ENCODE measurements around the gene KCP. TPM values are rescaled to one million over a fixed set of nuclear protein-coding genes. Genes with fewer than 3 reads are reported as not detected.

Gene KCP
- polyA plus RNA-seq, 1 donor (not counting 4 experiments of a cell fraction or from before 2014, with no cell fraction given), result not detected

DNA sequence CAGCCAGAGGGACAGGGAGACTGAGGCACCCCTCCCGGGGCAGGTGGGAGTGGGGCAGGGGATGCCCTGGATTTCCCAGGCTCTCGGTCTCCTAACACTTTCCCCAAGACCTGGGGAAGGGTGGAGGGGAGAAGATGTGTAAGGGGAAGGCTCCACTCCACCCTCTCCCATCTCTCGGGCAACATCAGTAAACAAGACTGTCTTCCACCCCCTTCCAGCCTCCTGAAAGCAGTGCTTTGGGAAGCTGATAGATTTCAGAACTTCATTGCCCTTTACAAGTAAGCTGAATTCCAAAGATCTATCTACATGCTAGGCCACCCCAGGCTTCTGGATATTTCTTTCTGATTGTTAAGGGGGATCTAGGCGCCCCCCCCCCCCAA is 76.6 kb downstream of the KCP start:
- Histone ChIP-seq H3K4me1 (ENCODE audit: control insufficient read depth, extremely low read depth, insufficient read depth, low read length) (peaks cover 12% of the 10 kb centered on the region), H3K27me3 (ENCODE audit: control insufficient read depth, extremely low read depth, insufficient read depth, low read length) (peaks cover 39% of the 10 kb centered on the region), H3K9me1 (ENCODE audit: control insufficient read depth, extremely low read depth, insufficient read depth, low read length) (peaks cover 3% of the 10 kb centered on the region), H4K20me1 (ENCODE audit: control insufficient read depth, extremely low read depth, insufficient read depth, low read length) (no peaks in the 10 kb centered on the region), H3K4me3 (ENCODE audit: control insufficient read depth in 2 of 3, extremely low read depth in 1 of 3, insufficient read depth in 2 of 3, low read depth in 1 of 3, low read length in 3 of 3) (no peak overlapping the region), H3K36me3 (ENCODE audit: control insufficient read depth in 2 of 2, extremely low read depth in 1 of 2, insufficient read depth in 2 of 2, low read length in 2 of 2) (no peaks in the 10 kb centered on the region), H3K79me2 (ENCODE audit: control insufficient read depth, insufficient read depth, low read length) (no peaks in the 10 kb centered on the region), H3K27ac (ENCODE audit: control insufficient read depth, insufficient read depth, low read length) (no peak overlapping the region), H3K9me3 (ENCODE audit: control insufficient read depth, low read depth, low read length) (no peaks in the 10 kb centered on the region), H2AFZ (ENCODE audit: control insufficient read depth, low read length) (no peak overlapping the region), H3K4me2 (ENCODE audit: control insufficient read depth, extremely low read depth, insufficient read depth, low read depth, low read length) (no peak overlapping the region), H3K9ac (ENCODE audit: control insufficient read depth, extremely low read depth, insufficient read depth, low read length) (no peak overlapping the region)
- DNase-seq (ENCODE audit: low read depth, low spot score), result no peak
- dilution Hi-C loops (cut with MboI; ENCODE audit: extremely low pct_ligation_motif_present, low sequenced_read_pairs), result no loop called here
- TF ChIP-seq, protein P1, sequence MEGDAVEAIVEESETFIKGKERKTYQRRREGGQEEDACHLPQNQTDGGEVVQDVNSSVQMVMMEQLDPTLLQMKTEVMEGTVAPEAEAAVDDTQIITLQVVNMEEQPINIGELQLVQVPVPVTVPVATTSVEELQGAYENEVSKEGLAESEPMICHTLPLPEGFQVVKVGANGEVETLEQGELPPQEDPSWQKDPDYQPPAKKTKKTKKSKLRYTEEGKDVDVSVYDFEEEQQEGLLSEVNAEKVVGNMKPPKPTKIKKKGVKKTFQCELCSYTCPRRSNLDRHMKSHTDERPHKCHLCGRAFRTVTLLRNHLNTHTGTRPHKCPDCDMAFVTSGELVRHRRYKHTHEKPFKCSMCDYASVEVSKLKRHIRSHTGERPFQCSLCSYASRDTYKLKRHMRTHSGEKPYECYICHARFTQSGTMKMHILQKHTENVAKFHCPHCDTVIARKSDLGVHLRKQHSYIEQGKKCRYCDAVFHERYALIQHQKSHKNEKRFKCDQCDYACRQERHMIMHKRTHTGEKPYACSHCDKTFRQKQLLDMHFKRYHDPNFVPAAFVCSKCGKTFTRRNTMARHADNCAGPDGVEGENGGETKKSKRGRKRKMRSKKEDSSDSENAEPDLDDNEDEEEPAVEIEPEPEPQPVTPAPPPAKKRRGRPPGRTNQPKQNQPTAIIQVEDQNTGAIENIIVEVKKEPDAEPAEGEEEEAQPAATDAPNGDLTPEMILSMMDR (optimal IDR thresholded peaks at IDR 0.05 in 1 of 3, IDR thresholded peaks at IDR 0.05 in 1 of 3, conservative IDR thresholded peaks at IDR 0.05 in 1 of 3; ENCODE audit: extremely low read depth in 1 of 3, insufficient read depth in 2 of 3, low read length in 3 of 3), result no peak
- TF ChIP-seq EZH2 (IDR thresholded peaks at IDR 0.05; ENCODE audit: low read length), result no peak
- FAIRE-seq, result no peak

DNA sequence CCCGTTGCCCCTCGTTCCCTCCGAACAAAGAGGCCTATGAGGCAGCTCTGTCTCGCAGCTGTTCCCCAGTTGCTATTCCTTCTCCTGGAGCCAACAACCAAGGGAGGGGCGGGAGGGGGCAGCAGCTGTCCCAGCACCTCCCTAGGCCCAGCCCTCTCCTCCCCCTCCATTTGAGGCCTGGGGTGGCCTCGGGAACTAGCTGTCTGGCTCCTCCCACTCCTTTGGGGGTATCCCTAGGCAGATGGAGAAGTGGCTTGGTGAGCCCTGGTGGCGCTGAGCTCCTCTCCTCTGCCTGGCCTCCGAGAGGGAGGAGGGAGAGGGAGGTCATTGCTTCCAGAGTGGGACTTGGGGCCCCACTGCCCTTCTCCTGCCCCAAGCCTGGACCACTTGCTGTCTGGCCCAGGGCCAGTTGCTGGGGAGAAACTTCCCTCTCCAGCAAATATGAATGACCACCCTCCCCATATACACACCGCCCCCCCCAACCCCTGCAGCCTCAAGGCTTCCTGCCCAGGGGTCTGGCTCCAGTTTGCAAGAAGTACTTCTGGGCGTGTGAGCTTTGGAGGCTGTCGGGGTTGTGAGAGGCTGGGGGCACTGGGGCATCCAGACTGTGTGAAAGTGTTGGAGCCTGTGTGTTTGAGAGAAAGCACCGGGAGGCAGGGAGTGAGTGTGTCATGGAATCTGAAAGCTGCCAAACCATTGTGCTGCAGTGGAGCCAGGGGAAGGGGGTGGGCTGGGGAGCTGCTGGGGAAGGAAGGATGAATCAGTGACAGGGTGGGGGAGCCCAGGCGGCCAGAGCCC is 77.2 kb downstream of the KCP start:
- H4K20me1 ChIP-seq (ENCODE audit: control insufficient read depth, extremely low read depth, insufficient read depth, low read length), result no peaks in the 10 kb centered on the region
- dilution Hi-C loops (cut with MboI; ENCODE audit: extremely low pct_ligation_motif_present, low sequenced_read_pairs), result no loop called here

More for the DNA sequence above, 77.2 kb downstream of the KCP start:
- no peak overlapping the region for H3K27ac ChIP-seq (ENCODE audit: control insufficient read depth, insufficient read depth, low read length)
- no peak for TF ChIP-seq EZH2 (IDR thresholded peaks at IDR 0.05; ENCODE audit: low read length)
- TF ChIP-seq, protein P1 (optimal IDR thresholded peaks at IDR 0.05 in 1 of 3, IDR thresholded peaks at IDR 0.05 in 1 of 3, conservative IDR thresholded peaks at IDR 0.05 in 1 of 3; ENCODE audit: extremely low read depth in 1 of 3, insufficient read depth in 2 of 3, low read length in 3 of 3), result no peak
- no peak overlapping the region for H3K4me3 ChIP-seq (ENCODE audit: control insufficient read depth in 2 of 3, extremely low read depth in 1 of 3, insufficient read depth in 2 of 3, low read depth in 1 of 3, low read length in 3 of 3)
- H3K9ac ChIP-seq (ENCODE audit: control insufficient read depth, extremely low read depth, insufficient read depth, low read length), result no peak overlapping the region
- FAIRE-seq (no peak), DNase-seq (ENCODE audit: low read depth, low spot score) (no peak)
- no peaks in the 10 kb centered on the region for H3K79me2 ChIP-seq (ENCODE audit: control insufficient read depth, insufficient read depth, low read length)
- no peak overlapping the region for H3K4me2 ChIP-seq (ENCODE audit: control insufficient read depth, extremely low read depth, insufficient read depth, low read depth, low read length)
- H3K4me1 ChIP-seq (ENCODE audit: control insufficient read depth, extremely low read depth, insufficient read depth, low read length), result peaks cover 12% of the 10 kb centered on the region
- no peak overlapping the region for H2AFZ ChIP-seq (ENCODE audit: control insufficient read depth, low read length)
- H3K36me3 ChIP-seq (ENCODE audit: control insufficient read depth in 2 of 2, extremely low read depth in 1 of 2, insufficient read depth in 2 of 2, low read length in 2 of 2), result no peaks in the 10 kb centered on the region
- H3K9me1 ChIP-seq (ENCODE audit: control insufficient read depth, extremely low read depth, insufficient read depth, low read length), result peaks cover 3% of the 10 kb centered on the region
- H3K9me3 ChIP-seq (ENCODE audit: control insufficient read depth, low read depth, low read length), result no peaks in the 10 kb centered on the region
- H3K27me3 ChIP-seq (ENCODE audit: control insufficient read depth, extremely low read depth, insufficient read depth, low read length), result peaks cover 39% of the 10 kb centered on the region

All from keratinocyte (primary cell).